Stimulated activated naive CD4-positive, alpha-beta T cell treated with Interleukin-2 at 50 U/mL for 16 hours (primary cell): Measurements from ENCODE around the gene CAV3.
"Not testable (repeated sequence)": the region's sequence is repeated elsewhere in the genome, so short reads cannot be mapped to it uniquely, and the experiment has no call there.

Experiments
- DNase-seq: peaks from one replicate; lab custom pipeline; 2025; lab: John Stamatoyannopoulos, UW

The CAV3 gene

GRCh38 chr3:8733332-8734094, at the start of gene CAV3:
Gene CAV3 (plus strand): TSS chr3:8733802. CDS start chr3:8733877, 75 bp downstream.
- DNase-seq, result no peak

GRCh38 chr3:8684992-8685391, 48.6 kb upstream of the CAV3 start:
- DNase-seq, result not testable (repeated sequence)

GRCh38 chr3:8691295-8691694, 42.3 kb upstream of the CAV3 start:
- DNase-seq, result not testable (repeated sequence)

GRCh38 chr3:8702560-8702959, 31.0 kb upstream of the CAV3 start:
- no peak for DNase-seq

- no peak for DNase-seq
Measured at GRCh38 chr3:8705575-8705974, 28.0 kb upstream of the CAV3 start.

GRCh38 chr3:8709287-8709686, 24.3 kb upstream of the CAV3 start:
- no peak for DNase-seq

- no peak for DNase-seq
Measured at GRCh38 chr3:8709801-8710507, 23.6 kb upstream of the CAV3 start.

- DNase-seq, result no peak
Measured at GRCh38 chr3:8712045-8712907, 21.3 kb upstream of the CAV3 start.

GRCh38 chr3:8712908-8713255, 20.7 kb upstream of the CAV3 start:
- no peak for DNase-seq

- no peak for DNase-seq
Measured at GRCh38 chr3:8713901-8714759, 19.5 kb upstream of the CAV3 start.

- DNase-seq, result not testable (repeated sequence)
Measured at GRCh38 chr3:8715757-8716156, 17.8 kb upstream of the CAV3 start.

- no peak for DNase-seq
Measured at GRCh38 chr3:8722808-8723207, 10.8 kb upstream of the CAV3 start.

GRCh38 chr3:8723612-8724011, 10.0 kb upstream of the CAV3 start:
- DNase-seq, result no peak

GRCh38 chr3:8724108-8724752, 9.4 kb upstream of the CAV3 start:
- no peak for DNase-seq

- no peak for DNase-seq
Measured at GRCh38 chr3:8727605-8728512, 5.7 kb upstream of the CAV3 start.

GRCh38 chr3:8729479-8729878, 4.1 kb upstream of the CAV3 start:
- DNase-seq, result no peak

- DNase-seq, result no peak
Measured at GRCh38 chr3:8730656-8731055, 2.9 kb upstream of the CAV3 start.

GRCh38 chr3:8732413-8732812, 1.2 kb upstream of the CAV3 start:
- DNase-seq, result no peak

- no peak for DNase-seq
Measured at GRCh38 chr3:8734137-8734878, 706 bp downstream of the CAV3 start.
